Thyroid gland (tissue), 4 donors: Measurements from ENCODE around the gene RNF213.

ENCODE experiments used
- POLR2A ChIP-seq, 2 donors: fragments of 450-650 bp; IDR thresholded peaks; one replicate each; pipeline ENCODE4 v1.6.1; 2017; ENCODE audit warnings: antibody characterized with exemption in 2 of 2, mild to moderate bottlenecking in 2 of 2, moderate library complexity in 1 of 2
- TF ChIP-seq, protein P1 (sequence below), 6 experiments: fragments of 200-600 bp in 3 of 6; fragments of 450-650 bp in 3 of 6; sonication (generic) in 3 of 6; IDR thresholded peaks; one replicate each; pipeline ENCODE4 v1.5.1; 2016 to 2019; ENCODE audit warnings: antibody characterized with exemption in 6 of 6, mild to moderate bottlenecking in 2 of 6, inconsistent platforms in 1 of 6, moderate library complexity in 1 of 6

DNA sequence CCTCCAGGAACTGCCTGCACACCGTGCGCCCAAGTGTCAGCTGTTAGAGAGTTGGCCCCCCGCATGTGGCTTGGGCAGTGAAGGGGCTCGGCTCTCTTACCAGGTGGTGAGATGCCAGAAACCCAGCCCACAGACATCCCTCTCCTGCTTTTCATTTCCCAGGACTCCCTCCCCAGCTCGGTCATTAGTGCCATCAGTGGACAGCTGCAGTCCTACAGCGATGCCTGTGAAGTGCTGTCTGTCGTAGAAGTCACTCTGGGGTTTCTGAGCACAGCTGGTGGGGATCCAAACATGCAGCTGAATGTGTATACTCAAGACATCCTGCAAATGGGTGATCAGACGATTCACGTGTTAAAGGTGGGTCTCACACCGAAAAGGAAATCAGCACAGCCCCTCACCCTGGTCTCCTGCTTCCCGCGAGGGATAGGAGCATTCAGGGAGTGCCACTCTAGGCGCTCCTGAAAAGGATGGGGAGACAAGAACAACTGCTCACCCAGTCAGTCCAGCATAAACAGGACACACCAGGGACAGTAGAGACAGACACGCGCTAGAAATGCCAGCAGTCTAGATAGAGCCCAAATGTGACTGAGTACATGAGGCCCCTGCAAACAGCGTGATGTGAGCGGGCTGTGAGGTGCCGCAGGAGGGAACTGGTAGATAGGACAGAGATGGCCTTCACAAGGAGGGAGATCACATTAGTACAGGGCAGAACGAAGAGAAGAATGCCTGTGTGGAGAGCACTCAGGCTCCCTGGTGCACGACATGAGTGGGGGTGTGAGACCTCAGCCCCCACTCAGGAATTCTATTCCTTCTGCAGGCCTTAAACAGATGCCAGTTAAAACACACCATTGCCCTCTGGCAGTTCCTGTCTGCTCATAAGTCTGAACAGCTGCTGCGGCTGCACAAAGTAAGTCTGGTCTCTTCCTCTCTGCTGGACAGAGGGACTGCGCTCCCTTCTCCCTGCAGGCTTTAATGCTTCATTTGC lies 128.7 kb downstream of the RNF213 start:
- TF ChIP-seq, protein P1, sequence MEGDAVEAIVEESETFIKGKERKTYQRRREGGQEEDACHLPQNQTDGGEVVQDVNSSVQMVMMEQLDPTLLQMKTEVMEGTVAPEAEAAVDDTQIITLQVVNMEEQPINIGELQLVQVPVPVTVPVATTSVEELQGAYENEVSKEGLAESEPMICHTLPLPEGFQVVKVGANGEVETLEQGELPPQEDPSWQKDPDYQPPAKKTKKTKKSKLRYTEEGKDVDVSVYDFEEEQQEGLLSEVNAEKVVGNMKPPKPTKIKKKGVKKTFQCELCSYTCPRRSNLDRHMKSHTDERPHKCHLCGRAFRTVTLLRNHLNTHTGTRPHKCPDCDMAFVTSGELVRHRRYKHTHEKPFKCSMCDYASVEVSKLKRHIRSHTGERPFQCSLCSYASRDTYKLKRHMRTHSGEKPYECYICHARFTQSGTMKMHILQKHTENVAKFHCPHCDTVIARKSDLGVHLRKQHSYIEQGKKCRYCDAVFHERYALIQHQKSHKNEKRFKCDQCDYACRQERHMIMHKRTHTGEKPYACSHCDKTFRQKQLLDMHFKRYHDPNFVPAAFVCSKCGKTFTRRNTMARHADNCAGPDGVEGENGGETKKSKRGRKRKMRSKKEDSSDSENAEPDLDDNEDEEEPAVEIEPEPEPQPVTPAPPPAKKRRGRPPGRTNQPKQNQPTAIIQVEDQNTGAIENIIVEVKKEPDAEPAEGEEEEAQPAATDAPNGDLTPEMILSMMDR (IDR thresholded peaks at IDR 0.05): no peak
- TF ChIP-seq POLR2A (IDR thresholded peaks at IDR 0.05): no peak
